SH-SY5Y (cell line): ENCODE measurements around the gene CD44.

Experiments
- GATA2 ChIP-seq: IDR thresholded peaks from 2 replicates; pipeline ENCODE4 v1.6.1; 2011; ENCODE audit warnings: mild to moderate bottlenecking, low read depth, low read length
- GATA3 ChIP-seq: IDR thresholded peaks from 2 replicates; pipeline ENCODE4 v1.6.1; 2011; ENCODE audit warnings: low read depth, mild to moderate bottlenecking, low read length, moderate library complexity

Gene CD44

DNA sequence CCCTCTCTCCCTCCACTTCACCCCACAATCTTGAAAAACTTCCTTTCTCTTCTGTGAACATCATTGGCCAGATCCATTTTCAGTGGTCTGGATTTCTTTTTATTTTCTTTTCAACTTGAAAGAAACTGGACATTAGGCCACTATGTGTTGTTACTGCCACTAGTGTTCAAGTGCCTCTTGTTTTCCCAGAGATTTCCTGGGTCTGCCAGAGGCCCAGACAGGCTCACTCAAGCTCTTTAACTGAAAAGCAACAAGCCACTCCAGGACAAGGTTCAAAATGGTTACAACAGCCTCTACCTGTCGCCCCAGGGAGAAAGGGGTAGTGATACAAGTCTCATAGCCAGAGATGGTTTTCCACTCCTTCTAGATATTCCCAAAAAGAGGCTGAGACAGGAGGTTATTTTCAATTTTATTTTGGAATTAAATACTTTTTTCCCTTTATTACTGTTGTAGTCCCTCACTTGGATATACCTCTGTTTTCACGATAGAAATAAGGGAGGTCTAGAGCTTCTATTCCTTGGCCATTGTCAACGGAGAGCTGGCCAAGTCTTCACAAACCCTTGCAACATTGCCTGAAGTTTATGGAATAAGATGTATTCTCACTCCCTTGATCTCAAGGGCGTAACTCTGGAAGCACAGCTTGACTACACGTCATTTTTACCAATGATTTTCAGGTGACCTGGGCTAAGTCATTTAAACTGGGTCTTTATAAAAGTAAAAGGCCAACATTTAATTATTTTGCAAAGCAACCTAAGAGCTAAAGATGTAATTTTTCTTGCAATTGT, 92.3 kb downstream of the CD44 start:
- TF ChIP-seq GATA2 (no peak), GATA3 (no peak)

DNA sequence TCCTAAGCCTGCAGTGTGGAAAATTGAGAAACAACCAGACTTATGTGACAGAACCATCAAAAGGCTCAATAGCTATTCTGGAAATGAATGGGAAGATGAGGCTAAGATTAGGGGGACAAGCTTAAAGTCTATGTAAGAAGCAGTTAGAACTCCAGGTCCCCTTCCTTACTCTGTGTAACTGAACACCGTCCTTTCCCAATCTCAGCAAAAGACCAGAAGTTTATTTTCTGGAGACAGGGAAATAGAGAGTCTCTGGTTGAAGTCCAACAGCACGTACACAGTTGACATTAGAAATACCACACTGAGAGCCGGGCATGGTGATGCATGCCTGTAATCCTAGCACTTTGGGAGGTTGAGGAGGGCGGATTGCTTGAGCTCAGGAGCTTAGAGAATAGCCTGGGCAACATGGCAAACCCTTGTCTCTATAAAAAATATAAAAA, 93.9 kb downstream of the CD44 start:
- no peak for TF ChIP-seq GATA2
- no peak for TF ChIP-seq GATA3

DNA sequence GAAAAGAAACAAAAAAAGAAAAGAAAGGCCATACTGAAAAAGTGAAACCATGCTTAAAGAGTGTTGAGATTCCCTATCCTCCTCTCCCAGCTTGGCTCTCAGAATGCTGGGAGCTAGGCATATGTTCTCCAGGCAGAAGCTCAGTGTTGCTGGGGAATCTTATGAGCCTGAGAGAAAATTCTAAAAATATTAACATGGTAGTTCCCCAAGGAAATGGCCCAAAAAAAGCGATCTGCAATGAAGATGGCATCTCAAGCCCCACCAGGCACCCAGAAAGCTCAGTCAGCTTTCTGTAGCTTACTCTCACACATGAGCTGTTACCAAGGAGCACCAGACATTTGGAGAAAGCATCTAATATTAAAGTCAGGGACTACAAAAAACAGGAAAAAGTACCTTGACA, 94.5 kb downstream of the CD44 start:
- TF ChIP-seq GATA2: no peak
- TF ChIP-seq GATA3: no peak

DNA sequence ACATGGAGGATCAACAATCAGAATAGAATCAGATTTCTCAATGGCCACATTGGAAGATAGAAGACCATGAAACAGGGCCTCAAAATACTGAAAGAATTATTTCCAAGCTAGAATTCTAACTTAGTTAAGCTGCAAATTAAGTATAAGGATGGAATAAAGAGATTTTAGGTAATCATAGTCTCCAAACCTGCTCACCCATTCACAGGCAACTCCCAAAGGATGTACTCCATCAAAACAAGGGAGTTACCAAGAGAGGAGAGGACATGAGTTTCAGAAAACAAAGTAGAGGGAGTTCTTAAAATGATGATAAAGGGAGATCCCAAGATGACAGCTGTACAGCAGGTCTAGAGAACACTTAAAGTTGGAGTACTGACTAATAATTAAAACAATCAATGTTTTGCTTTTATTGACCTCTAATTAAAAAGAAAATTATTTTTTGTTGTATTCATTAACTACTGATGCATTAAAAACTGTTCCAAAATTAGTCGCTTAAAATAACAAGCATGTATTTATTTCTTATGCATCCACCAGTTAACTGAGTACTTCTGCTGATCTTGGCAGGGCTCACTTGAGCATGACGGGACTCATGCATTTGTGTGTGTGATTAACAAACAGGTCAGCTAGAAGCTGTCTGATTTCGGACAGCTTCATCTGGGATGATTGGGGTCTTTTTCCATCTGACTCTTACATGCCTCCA, 95.6 kb downstream of the CD44 start:
- TF ChIP-seq GATA2 (no peak), GATA3 (no peak)

DNA sequence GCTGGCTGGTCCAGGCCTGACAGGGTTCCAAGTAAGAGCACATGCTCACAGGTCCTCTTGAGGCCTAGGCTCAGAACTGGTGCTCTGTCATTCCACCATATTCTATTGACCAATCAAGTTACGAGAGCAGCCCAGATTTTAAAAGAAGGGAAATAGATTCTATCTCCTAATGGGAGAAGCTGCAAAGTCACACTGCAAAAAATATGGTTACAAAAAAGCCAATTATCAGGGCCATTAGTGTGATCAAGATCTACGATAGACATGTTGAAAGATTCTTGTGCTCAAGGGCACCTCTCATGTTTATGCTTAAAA, 96.1 kb downstream of the CD44 start:
- no peak for TF ChIP-seq GATA2

DNA sequence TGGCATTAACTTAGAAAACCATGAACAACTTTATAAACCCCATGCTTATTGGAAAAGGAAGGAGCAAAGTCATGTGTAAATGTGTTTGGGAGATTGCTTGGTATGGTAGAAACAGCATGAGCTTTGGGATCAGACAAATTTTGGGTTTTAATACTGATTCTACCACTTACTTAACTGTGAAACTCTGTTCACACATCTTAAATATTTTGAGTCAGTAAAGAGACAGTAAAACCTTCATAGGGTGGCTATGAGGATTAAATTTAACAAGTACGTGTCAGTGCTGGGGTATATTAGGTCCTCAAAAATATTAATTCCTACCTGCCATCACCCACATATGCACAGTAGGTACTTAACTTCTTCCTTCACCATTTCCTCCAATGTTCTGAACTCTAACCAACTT, 96.5 kb downstream of the CD44 start:
- no peak for TF ChIP-seq GATA2
- no peak for TF ChIP-seq GATA3

DNA sequence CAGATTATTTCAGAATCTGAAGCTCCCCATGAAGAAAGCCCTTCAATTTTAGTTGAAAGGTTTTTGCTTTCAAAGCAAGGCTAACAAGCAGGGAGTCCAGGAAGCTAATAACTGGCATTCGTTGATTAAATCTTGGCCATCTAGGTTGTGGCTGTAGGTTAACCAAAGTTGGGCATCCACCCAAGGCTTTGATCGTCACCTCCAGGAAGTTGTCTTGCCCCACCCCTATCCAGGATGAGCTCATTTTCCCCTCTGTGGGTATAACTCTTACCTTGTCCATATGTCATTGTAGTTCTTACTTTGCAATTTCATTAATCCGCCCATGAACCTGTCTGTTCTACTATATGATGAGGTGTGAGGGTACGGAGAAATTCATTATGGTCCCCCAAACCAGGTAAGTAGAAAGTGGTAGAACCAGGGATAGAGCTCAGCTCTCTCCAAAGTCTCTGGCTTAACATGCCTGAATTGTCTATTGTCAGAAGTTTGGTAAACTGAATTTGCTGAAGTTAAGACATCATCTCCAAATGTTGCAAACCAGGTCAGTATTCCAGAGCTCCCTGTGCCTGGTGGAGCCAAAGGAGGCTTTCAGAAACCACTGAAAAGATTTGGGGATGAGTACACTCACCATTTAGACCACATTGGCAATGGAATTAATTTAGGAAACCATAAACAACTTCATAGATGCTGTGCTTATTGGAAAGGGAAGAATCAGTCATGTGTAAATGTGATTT, 97.1 kb downstream of the CD44 start:
- TF ChIP-seq GATA2 (no peak), GATA3 (no peak)

DNA sequence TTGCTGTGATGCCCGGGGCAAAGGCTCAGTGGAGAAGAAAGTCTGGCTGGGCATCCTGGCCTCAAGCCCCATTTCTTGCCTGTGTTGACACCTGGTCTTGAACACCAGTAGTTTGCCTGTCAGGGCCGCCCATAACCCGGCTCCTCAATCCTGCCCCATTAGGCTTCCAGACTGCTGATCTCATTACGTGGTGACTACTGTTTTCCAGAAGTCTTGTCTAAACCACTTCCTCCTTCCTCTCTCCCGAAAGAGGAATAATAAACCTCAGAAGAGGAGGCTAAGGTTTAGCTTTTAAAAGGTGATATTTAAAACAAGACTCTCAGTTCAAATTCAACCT, 97.7 kb downstream of the CD44 start:
- no peak for TF ChIP-seq GATA2
- TF ChIP-seq GATA3: no peak

DNA sequence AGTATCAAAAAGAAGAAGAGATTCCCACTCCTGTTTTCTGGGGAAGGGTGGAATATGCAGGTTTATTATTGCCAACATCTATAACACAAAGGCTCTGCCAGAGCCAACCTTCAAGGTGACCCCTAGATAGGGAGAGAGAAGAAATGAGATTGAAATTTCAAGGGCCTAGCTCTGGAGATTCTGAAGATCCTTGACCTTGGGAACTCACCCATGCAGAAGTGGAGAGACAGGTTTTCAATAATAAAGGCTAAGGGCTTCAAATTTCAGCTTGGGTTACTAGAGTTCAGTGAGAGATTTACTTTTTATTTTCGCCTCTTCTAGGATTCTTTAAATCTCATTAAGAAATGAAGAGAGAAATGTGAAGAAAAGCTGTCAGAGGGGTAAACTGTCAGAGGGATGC, 98.4 kb downstream of the CD44 start:
- TF ChIP-seq GATA2 (no peak), GATA3 (no peak)

DNA sequence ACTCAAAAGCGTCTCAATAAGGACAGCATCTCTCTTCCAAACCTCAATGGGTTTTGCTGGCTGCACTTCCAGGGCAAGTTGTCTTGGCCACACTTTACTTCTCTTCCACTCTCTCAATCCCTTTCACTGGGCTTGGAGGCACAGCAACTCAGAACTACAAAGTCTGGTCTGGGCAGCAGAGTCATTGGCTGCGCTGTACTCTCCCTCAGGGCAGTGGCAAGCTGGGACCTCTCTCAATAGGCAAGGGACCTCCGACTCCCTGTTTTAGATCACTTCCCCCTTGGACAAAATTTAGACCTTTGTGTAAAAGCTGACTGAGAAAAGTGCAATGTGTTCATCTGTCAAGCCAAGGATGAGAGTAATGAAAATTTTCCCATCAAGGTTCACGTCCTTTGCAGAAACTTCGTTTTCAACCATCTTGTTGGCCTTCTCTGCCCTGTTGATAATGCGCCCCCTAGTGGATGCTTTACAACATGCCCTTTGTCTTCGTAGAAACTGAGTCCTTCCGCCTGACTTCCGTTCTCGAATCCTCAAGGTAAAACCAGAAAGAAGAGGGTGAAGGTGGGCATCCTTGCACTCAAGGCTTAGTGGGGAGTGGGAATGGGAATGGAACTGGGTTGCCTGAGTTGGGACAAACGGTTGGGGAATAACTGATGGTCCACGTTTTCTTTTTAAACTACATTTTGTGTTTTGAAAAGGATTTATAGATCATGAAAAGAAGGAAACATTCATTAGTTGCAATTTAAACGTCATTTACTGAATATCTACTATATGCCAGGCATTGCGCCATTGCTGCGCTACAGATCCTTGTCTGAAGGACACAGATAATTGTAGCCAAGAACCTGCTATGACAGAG, 99.1 kb downstream of the CD44 start:
- TF ChIP-seq GATA2 (no peak), GATA3 (no peak)

DNA sequence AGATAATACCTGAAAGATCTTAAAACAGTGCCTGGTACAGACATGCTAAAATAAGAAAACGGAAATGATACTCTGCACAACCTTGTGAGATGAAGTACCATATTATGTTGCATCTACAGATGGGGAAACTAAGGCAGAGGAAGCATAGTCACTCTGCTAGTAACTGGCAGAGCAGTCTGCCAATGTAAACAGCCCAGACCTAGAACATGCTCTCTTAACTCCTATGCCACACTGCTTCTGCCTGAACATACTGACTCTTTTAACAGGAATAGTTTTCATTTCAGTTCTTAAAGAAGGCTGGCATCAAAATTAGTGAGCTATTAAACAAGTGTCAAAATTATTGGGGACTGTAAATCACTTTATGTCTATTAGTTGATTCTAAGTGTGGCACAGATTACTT, 99.9 kb downstream of the CD44 start:
- no peak for TF ChIP-seq GATA2
- no peak for TF ChIP-seq GATA3

DNA sequence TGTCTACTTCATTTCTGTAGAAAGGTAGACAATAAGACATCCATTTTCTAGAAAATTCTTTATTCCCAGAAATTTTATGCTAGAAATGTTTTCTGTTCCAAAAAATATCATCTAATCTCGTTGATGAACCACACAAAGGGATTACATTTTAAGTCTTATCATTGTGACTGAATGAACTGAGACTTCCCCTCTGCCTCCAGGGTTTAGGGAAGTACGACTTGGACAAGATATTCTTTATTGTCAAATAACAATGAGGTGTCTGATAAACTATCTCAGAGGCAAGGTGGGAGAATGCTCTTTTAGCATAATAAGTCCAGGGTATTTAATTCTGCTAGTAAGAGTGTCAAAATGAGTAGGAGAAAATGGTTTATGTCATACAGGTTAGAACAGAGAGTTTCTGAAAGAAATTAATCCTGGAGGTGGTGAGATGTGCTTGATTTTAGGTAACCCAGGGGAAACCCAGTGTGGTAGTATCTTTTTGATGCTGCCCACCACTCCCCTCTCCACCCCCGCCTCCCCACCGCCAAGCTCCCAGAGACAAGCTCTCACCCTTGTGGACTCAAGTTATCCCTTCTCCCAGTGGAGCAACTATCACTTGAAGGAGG, 100.6 kb downstream of the CD44 start:
- TF ChIP-seq GATA2: no peak
- no peak for TF ChIP-seq GATA3

DNA sequence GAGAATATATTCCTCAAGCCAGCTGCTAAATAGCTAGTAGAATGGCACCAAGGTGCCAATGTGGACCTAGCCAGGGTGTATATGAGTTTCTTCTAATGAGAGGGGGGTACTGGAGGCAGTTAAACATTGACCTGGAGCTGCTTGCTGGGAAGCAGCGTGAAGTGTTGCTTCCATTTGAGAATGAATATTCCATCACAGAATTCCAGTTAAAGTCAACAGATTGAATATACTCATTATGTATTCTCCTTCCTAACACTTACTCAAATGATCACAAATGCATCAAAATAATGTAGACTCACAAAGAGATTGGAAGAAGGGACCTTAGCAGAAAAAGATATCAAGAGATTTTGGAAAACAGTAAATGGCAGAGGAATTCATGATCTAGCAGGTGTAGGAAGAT, 102.1 kb downstream of the CD44 start:
- no peak for TF ChIP-seq GATA3
- TF ChIP-seq GATA2: no peak

DNA sequence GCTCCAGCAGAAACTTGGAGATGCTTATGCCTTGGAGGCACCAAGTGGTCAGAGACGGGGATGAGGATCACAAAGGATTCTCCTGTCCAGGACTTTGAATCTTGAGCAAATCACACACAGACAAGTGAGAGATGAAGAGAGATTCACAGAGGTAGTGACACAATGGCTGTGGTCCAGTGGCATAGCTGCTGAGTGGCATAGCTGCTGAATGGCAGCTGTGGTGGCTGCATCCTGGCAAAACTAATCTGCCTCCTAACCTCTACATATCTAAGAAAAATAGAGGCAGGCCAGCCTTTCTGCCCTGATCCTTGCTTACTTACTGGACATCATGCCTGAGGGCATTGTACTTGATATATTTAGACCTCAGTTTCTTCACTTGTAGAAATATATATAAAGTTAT, 102.6 kb downstream of the CD44 start:
- TF ChIP-seq GATA2 (no peak), GATA3 (no peak)
